GF-D8 (cell line): ENCODE measurements around the gene VIM.
"Not testable (repeated sequence)": the region's sequence is repeated elsewhere in the genome, so short reads cannot be mapped to it uniquely, and the experiment has no call there.

Experiments
- DNase-seq: peaks from one replicate; lab custom pipeline; 2025; lab: John Stamatoyannopoulos, UW

Gene VIM

DNA sequence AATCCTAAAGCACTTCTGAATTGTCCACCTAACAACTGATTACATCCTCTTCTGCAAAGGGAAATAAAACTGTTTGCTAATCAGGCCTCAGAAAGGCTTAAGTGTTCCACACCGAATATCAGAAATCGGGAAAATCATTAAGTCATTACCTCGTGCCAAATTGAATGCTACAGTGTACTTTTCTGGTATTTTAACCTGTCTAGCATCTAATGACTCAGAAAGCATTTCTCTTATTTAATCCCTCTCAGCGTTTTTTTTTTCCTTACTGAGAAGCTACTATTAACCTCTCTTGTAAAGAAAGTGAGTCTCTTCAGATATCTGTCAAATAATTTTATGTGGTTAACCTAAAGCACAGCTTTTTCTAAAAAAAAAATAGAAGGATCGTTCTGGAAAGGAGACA is 28.6 kb downstream of the VIM start:
- no peak for DNase-seq

GRCh38 chr10:17257466-17258321 is 29.7 kb downstream of the VIM start:
- peak; percentile 33 for DNase-seq

DNA sequence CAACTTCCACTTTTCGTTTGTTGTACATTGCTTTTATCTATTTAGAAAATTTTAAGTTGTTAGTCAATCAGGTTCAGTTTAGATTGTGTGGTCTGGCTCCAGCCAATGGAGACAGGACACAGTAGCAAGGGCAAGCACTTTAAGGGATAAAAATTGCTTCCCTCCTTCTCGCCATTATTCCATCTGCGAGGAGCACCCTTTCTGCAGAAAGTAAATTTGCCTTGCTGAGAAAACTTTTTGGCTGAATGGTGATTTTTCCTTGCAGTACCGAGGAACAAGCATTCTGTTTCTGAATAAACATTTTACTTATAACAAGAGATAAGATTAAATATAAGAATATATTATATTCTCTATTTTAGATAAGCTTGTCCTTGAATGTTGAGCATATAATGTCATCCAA is 34.5 kb downstream of the VIM start:
- no peak for DNase-seq

- DNase-seq: no peak
These were observed 35.5 kb downstream of the VIM start for GRCh38 chr10:17263580-17263979.

GRCh38 chr10:17265468-17265867 is 37.4 kb downstream of the VIM start:
- no peak for DNase-seq

- DNase-seq: not testable (repeated sequence)
These were observed 38.5 kb downstream of the VIM start for GRCh38 chr10:17266549-17266948.

GRCh38 chr10:17272648-17273047 is 44.6 kb downstream of the VIM start:
- no peak for DNase-seq

GRCh38 chr10:17273403-17273802 is 45.4 kb downstream of the VIM start:
- DNase-seq: no peak

GRCh38 chr10:17276756-17277424 is 48.8 kb downstream of the VIM start:
- DNase-seq: no peak

GRCh38 chr10:17278607-17279240 is 50.7 kb downstream of the VIM start:
- no peak for DNase-seq

- DNase-seq: no peak
These were observed 54.3 kb downstream of the VIM start for GRCh38 chr10:17282311-17282710.

- no peak for DNase-seq
These were observed 58.8 kb downstream of the VIM start for GRCh38 chr10:17286562-17287550.
